GM23248 (cell line): ENCODE results near the gene TIAM2.

Experiments used
- EZH2 ChIP-seq: fragments of 200-600 bp; sonication (generic); IDR thresholded peaks from 2 replicates; pipeline ENCODE4 v1.6.1; 2018; ENCODE audit warnings: antibody characterized with exemption, mild to moderate bottlenecking; ENCODE audit not compliant: insufficient read depth, poor library complexity, severe bottlenecking
- EZH2phosphoT487 ChIP-seq: fragments of 200-600 bp; sonication (generic); IDR thresholded peaks from 2 replicates; pipeline ENCODE4 v1.6.1; 2018; ENCODE audit warnings: antibody characterized with exemption, moderate library complexity, mild to moderate bottlenecking, low read depth; ENCODE audit not compliant: insufficient read depth

GRCh38 chr6:155004017-155004416 is 8.9 kb downstream of the TIAM2 start:
- TF ChIP-seq EZH2 (no peak), EZH2phosphoT487 (no peak)
